D721Med (cell line): Measurements from ENCODE around the gene B3GLCT.

ENCODE experiments used
- DNase-seq: peaks from one replicate; pipeline ENCODE4 v3.0.0; 2011; ENCODE audit warnings: low spot score; ENCODE audit not compliant: insufficient read length
- FAIRE-seq: peaks from 2 replicates; lab custom pipeline; 2011; peaks lifted over from hg19 to GRCh38; lab: Jason Lieb, UNC
- CTCF ChIP-seq: IDR thresholded peaks from 2 replicates; pipeline ENCODE4 v1.5.1; 2012; ENCODE audit warnings: mild to moderate bottlenecking, control low read depth; ENCODE audit not compliant: insufficient read depth; ENCODE audit errors: missing control alignments

B3GLCT gene

DNA sequence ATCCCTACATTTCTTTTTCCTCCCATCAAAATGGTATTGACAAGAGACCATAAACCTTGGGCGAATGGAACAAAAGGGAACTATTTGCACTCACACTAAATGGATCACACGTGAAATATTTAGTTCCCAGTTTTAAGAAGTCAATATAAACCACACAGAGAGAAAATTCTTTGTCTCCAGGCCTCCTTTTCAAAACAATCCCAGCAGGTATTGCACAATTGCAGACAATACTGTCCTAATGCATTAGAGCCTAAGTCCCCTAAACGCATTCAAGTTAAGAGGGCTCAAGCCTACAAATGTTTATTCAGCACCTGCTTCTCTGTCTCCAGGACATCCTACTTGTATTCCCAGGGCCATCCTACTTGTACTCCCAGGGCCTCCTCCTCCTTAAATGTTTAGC, 1.3 kb upstream of the B3GLCT start:
- no peak for FAIRE-seq
- TF ChIP-seq CTCF = no peak
- no peak for DNase-seq

DNA sequence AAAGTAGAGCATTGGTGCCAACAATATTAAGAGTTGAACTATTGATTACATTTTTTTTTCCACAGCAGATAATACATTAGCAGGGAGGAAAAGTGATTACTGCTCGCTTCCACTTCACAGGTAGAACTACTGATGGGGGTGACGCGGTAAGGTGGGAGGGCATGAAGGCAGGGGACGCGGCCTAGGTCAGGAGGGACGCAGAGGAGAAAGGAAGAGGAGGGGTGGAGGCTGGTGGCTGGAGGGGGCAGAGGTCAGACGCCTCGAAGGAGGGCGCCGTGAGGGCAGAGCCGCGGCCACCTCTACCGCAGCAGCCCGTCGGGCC, 287 bp upstream of the B3GLCT start:
- TF ChIP-seq CTCF = no peak
- no peak for DNase-seq
- FAIRE-seq = no peak

DNA sequence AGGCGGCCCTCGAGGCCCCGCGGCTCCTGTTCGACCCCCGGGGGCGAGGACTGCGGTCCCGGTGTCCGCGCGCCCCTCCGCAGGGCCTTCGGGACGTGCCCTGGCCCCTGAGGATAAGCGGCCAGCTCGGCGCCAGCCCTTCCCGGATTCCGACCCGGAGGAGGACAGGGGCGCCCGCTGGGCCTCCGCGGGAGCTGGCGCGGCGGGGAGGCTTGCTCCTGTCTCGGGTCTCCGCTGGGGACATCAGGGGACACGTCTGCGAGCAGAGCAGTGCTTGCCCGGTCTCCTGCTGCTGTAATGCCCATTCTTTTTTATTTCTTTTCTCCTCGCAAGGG, 829 bp downstream of the B3GLCT start:
- FAIRE-seq (no peak), DNase-seq (peak; percentile 33)
- no peak for TF ChIP-seq CTCF

DNA sequence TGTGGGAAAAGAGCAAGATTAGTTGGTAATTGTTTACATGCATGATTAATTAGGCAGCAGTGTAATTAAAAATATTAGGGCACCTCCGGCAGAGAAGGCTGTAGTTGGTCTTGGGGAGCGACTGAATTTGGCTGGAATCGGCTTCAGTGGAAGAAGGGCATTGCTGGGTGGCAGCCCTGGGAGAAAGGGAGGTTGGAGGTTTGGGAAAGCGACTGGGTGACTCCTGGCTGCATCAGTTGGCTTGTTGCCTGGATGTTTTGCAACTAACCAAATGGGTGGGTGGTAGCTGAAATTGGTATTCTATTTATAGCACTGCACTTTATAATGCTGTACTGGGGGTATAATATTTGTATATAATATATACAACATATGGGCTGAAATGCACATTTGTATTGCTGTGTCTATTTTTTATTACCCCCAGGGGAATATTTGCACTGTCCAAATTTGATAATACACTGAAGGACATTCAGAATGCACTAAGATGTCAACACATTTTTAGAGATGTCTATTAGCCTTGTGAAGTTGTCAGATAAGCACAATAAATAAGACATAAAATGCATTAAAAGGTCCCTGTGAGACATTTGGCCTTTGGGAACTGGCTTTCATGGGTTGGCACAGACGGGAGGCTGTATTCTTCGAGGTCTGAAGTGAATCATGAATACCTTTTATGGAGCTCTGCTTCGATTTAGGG, 1.7 kb downstream of the B3GLCT start:
- TF ChIP-seq CTCF = no peak
- FAIRE-seq (no peak), DNase-seq (no peak)

- DNase-seq (no peak), FAIRE-seq (no peak)
- no peak for TF ChIP-seq CTCF
These were observed 4.8 kb downstream of the B3GLCT start for GRCh38 chr13:31204592-31204991.

- no peak for FAIRE-seq
- no peak for TF ChIP-seq CTCF
- no peak for DNase-seq
These were observed 8.1 kb downstream of the B3GLCT start for GRCh38 chr13:31207661-31208552.
